Sigmoid colon (tissue), 7 donors: ENCODE data around the gene METTL26. TPM values are rescaled to one million over a fixed set of nuclear protein-coding genes. Genes with fewer than 3 reads are reported as not detected.

Experiments used
- DNase-seq: peaks from one replicate; pipeline ENCODE4 v3.0.0-alpha.2; 2019
- H3K27ac ChIP-seq, 4 donors: fragments of 200-600 bp; sonication (generic); one replicate each; pipeline ENCODE4 v1.5.1; 2016 to 2019; ENCODE audit warnings: mild to moderate bottlenecking in 1 of 4
- H3K27me3 ChIP-seq, 3 donors: fragments of 200-600 bp; sonication (generic); one replicate each; pipeline ENCODE4 v1.5.1; 2019; ENCODE audit warnings: mild to moderate bottlenecking in 1 of 3
- H3K36me3 ChIP-seq, 4 donors: fragments of 200-600 bp; sonication (generic); one replicate each; pipeline ENCODE4 v1.5.1; 2016 to 2019
- H3K4me1 ChIP-seq, 4 donors: fragments of 200-600 bp; sonication (generic); one replicate each; pipeline ENCODE4 v1.5.1; 2017 to 2019
- H3K4me3 ChIP-seq, 4 donors: fragments of 200-600 bp; sonication (generic); one replicate each; pipeline ENCODE4 v1.5.1; 2017 to 2019; ENCODE audit warnings: mild to moderate bottlenecking in 2 of 4, moderate library complexity in 1 of 4
- H3K9me3 ChIP-seq, 4 donors: fragments of 200-600 bp in 3 of 4; sonication (generic) in 3 of 4; one replicate each; pipeline versions ENCODE4 v1.5.1 to v1.6.1; 2013 to 2019
- CTCF ChIP-seq, 4 experiments: fragments of 450-650 bp in 3 of 4; fragments of 200-600 bp in 1 of 4; IDR thresholded peaks; one replicate each; pipeline ENCODE4 v1.5.1; 2016 to 2019; ENCODE audit warnings: antibody characterized with exemption in 4 of 4, mild to moderate bottlenecking in 3 of 4, moderate library complexity in 2 of 4
- EP300 ChIP-seq, 4 donors: sonication (generic); formaldehyde crosslinking; IDR thresholded peaks; one replicate each; pipeline ENCODE4 v1.6.1; 2017; ENCODE audit warnings: antibody characterized with exemption in 4 of 4
- POLR2A ChIP-seq, 2 donors: fragments of 450-650 bp; IDR thresholded peaks; one replicate each; pipeline ENCODE4 v1.6.1; 2016; ENCODE audit warnings: antibody characterized with exemption in 2 of 2, mild to moderate bottlenecking in 2 of 2, moderate library complexity in 2 of 2
- POLR2AphosphoS5 ChIP-seq, 4 donors: sonication (generic); formaldehyde crosslinking; IDR thresholded peaks; one replicate each; pipeline ENCODE4 v1.6.1; 2017; ENCODE audit warnings: antibody characterized with exemption in 4 of 4
- WGBS, 2 donors: extraction: QIAGEN DNeasy Blood & Tissue Kit; methylation state at CpG; one replicate each; pipeline ENCODE4 v1.1.7; 2013; 5-methylcytosine and 5-hydroxymethylcytosine counted together
- intact Hi-C: fragments of 100-400 bp; cut with DNase I; formaldehyde crosslinking; loops from one replicate; pipeline ENCODE4 v1.15.1; 2023
- polyA plus RNA-seq, 3 donors: library from polyadenylated mRNA; stranded (reverse); fragments of 200-250 nt; gene quantifications; one replicate each; pipeline ENCODE4 v1.2.3, GENCODE V29; 2013
- total RNA-seq, 4 donors: library from RNA; depleted of rRNA; stranded (reverse); fragments of >200 nt; gene quantifications; one replicate each; pipeline ENCODE4 v1.1.0, GENCODE V29; 2016
- donor health status: healthy with polysubstance abuse.
- donor health status: Bipolar disorder and iron deficiency.
- donor health status: healthy.

The METTL26 gene
- total and polyA plus RNA-seq, 7 donors = 79.5 to 163 (median 132) TPM

GRCh38 chr16:609316-609715, 26.8 kb downstream of the METTL26 start:
- H3K4me3 ChIP-seq = no peak overlapping the region
- WGBS, 2 donors = 90 to 91% methylated on average over 13 of the region's 13 CpGs
- H3K36me3 ChIP-seq = no peaks in the 10 kb centered on the region

GRCh38 chr16:608019-608418, 28.1 kb downstream of the METTL26 start:
- peaks cover 0 to 7% (median 6%) of the 10 kb centered on the region in 4 donors for H3K4me1 ChIP-seq
- TF ChIP-seq POLR2A (IDR thresholded peaks at IDR 0.05) (no peak), EP300 (IDR thresholded peaks at IDR 0.05) (no peak), POLR2AphosphoS5 (IDR thresholded peaks at IDR 0.05) (no peak), CTCF (IDR thresholded peaks at IDR 0.05) (no peak)
- no peaks in the 10 kb centered on the region for H3K36me3 ChIP-seq
- H3K4me3 ChIP-seq = no peak overlapping the region
- intact Hi-C loops = no loop called here
- no peaks in the 10 kb centered on the region for H3K27me3 ChIP-seq
- H3K9me3 ChIP-seq = no peaks in the 10 kb centered on the region
- no peak overlapping the region for H3K27ac ChIP-seq
- 63 to 74% methylated on average over 10 of the region's 10 CpGs for WGBS, 2 donors
- no peak for DNase-seq

More at GRCh38 chr16:609316-609715, 26.8 kb downstream of the METTL26 start:
- intact Hi-C loops = no loop called here
- no peaks in the 10 kb centered on the region for H3K9me3 ChIP-seq
- no peak for DNase-seq
- TF ChIP-seq CTCF (IDR thresholded peaks at IDR 0.05) = no peak
- TF ChIP-seq EP300 (IDR thresholded peaks at IDR 0.05) = no peak
- no peak for TF ChIP-seq POLR2AphosphoS5 (IDR thresholded peaks at IDR 0.05)
- TF ChIP-seq POLR2A (IDR thresholded peaks at IDR 0.05) = no peak
- no peak overlapping the region for H3K27ac ChIP-seq
- no peaks in the 10 kb centered on the region for H3K27me3 ChIP-seq
- H3K4me1 ChIP-seq = peaks cover 0 to 7% (median 6%) of the 10 kb centered on the region in 4 donors

GRCh38 chr16:606656-607307, 29.3 kb downstream of the METTL26 start:
- Histone ChIP-seq H3K4me1 (peaks cover 0 to 7% (median 6%) of the 10 kb centered on the region in 4 donors), H3K27ac (no peak overlapping the region), H3K9me3 (no peaks in the 10 kb centered on the region), H3K27me3 (no peaks in the 10 kb centered on the region), H3K4me3 (no peak overlapping the region), H3K36me3 (no peaks in the 10 kb centered on the region)
- WGBS, 2 donors = 93 to 95% methylated on average over 22 of the region's 22 CpGs
- DNase-seq = no peak
- intact Hi-C loops = no loop called here
- TF ChIP-seq POLR2A (IDR thresholded peaks at IDR 0.05) (no peak), POLR2AphosphoS5 (IDR thresholded peaks at IDR 0.05) (no peak), EP300 (IDR thresholded peaks at IDR 0.05) (no peak), CTCF (IDR thresholded peaks at IDR 0.05) (no peak)

GRCh38 chr16:603933-604332, 32.2 kb downstream of the METTL26 start:
- intact Hi-C loops = no loop called here
- Histone ChIP-seq H3K27me3 (no peaks in the 10 kb centered on the region), H3K36me3 (peaks cover 0 to 13% (median 0%) of the 10 kb centered on the region in 4 donors), H3K27ac (no peak overlapping the region), H3K4me3 (no peak overlapping the region), H3K9me3 (no peaks in the 10 kb centered on the region), H3K4me1 (no peaks in the 10 kb centered on the region)
- no peak for TF ChIP-seq CTCF (IDR thresholded peaks at IDR 0.05)
- no peak for TF ChIP-seq POLR2A (IDR thresholded peaks at IDR 0.05)
- TF ChIP-seq POLR2AphosphoS5 (IDR thresholded peaks at IDR 0.05) = no peak
- no peak for TF ChIP-seq EP300 (IDR thresholded peaks at IDR 0.05)
- no peak for DNase-seq
- 70 to 91% methylated on average over 5 of the region's 5 CpGs for WGBS, 2 donors

- no peaks in the 10 kb centered on the region for H3K9me3 ChIP-seq
- TF ChIP-seq EP300 (IDR thresholded peaks at IDR 0.05) (no peak), POLR2AphosphoS5 (IDR thresholded peaks at IDR 0.05) (no peak), POLR2A (IDR thresholded peaks at IDR 0.05) (no peak), CTCF (IDR thresholded peaks at IDR 0.05) (no peak)
- H3K36me3 ChIP-seq = peaks cover 0 to 13% (median 0%) of the 10 kb centered on the region in 4 donors
- intact Hi-C loops = no loop called here
- no peak overlapping the region for H3K4me3 ChIP-seq
- no peaks in the 10 kb centered on the region for H3K27me3 ChIP-seq
- H3K27ac ChIP-seq = no peak overlapping the region
- DNase-seq = no peak
- no peaks in the 10 kb centered on the region for H3K4me1 ChIP-seq
- 53 to 54% methylated on average over 7 of the region's 7 CpGs for WGBS, 2 donors
These were observed 35.3 kb downstream of the METTL26 start for GRCh38 chr16:600781-601180.
